GM18502 (cell line): ENCODE measurements around the gene ASTN2.

Experiments used
- ATAC-seq: cut with Tn5 transposase; IDR thresholded peaks from one replicate; pipeline ENCODE4 v1.9.1; 2021; ENCODE audit warnings: mild to moderate bottlenecking; ENCODE audit not compliant: unreplicated experiment, poor library complexity

The ASTN2 gene

GRCh38 chr9:116491219-116491618 lies 923.6 kb downstream of the ASTN2 start:
- no peak for ATAC-seq

GRCh38 chr9:116490321-116490720 lies 924.5 kb downstream of the ASTN2 start:
- no peak for ATAC-seq

GRCh38 chr9:116488373-116488772 lies 926.5 kb downstream of the ASTN2 start:
- ATAC-seq: no peak

GRCh38 chr9:116484492-116485061 lies 930.3 kb downstream of the ASTN2 start:
- no peak for ATAC-seq

GRCh38 chr9:116483622-116484491 lies 931.0 kb downstream of the ASTN2 start:
- no peak for ATAC-seq

GRCh38 chr9:116482740-116483139 lies 932.1 kb downstream of the ASTN2 start:
- ATAC-seq: no peak

GRCh38 chr9:116480700-116481099 lies 934.2 kb downstream of the ASTN2 start:
- no peak for ATAC-seq

GRCh38 chr9:116479967-116480366 lies 934.9 kb downstream of the ASTN2 start:
- no peak for ATAC-seq

- no peak for ATAC-seq
These were observed 935.8 kb downstream of the ASTN2 start for GRCh38 chr9:116479056-116479544.

GRCh38 chr9:116477584-116478141 lies 937.2 kb downstream of the ASTN2 start:
- no peak for ATAC-seq

GRCh38 chr9:116476935-116477381 lies 937.9 kb downstream of the ASTN2 start:
- ATAC-seq: no peak

- no peak for ATAC-seq
These were observed 938.9 kb downstream of the ASTN2 start for GRCh38 chr9:116476002-116476401.

- ATAC-seq: no peak
These were observed 939.7 kb downstream of the ASTN2 start for GRCh38 chr9:116475201-116475600.

GRCh38 chr9:116471944-116472506 lies 942.8 kb downstream of the ASTN2 start:
- ATAC-seq: no peak

- no peak for ATAC-seq
These were observed 943.6 kb downstream of the ASTN2 start for GRCh38 chr9:116471093-116471906.

- no peak for ATAC-seq
These were observed 945.9 kb downstream of the ASTN2 start for GRCh38 chr9:116468793-116469527.

GRCh38 chr9:116468369-116468768 lies 946.5 kb downstream of the ASTN2 start:
- no peak for ATAC-seq

GRCh38 chr9:116467740-116468351 lies 947.0 kb downstream of the ASTN2 start:
- no peak for ATAC-seq
